Left cardiac atrium (tissue), 4 donors: ENCODE data around the gene IGSF21. TPM values are rescaled to one million over a fixed set of nuclear protein-coding genes. Genes with fewer than 3 reads are reported as not detected.

Experiments used
- ATAC-seq, 2 donors: fragments of 200-7000 bp; cut with Tn5 transposase; one replicate each; pipeline ENCODE4 v1.9.1; 2020; ENCODE audit warnings: mild to moderate bottlenecking in 2 of 2, moderate library complexity in 2 of 2
- DNase-seq: peaks from one replicate; pipeline ENCODE4 v3.0.0-alpha.2; 2020
- intact Hi-C, 2 donors: fragments of 100-400 bp; cut with DNase I; formaldehyde crosslinking; loops; one replicate each; pipeline versions ENCODE4 v1.14.1 to v1.15.1; 2022 to 2023
- total RNA-seq, 2 donors: library from RNA; stranded (reverse); fragmentation: NEBNext Ultra II Directional; extraction: Animal tissue kit (Norgen Biotek cat#: 25700); gene quantifications; one replicate each; pipeline ENCODE4 v1.2.1, GENCODE V29; 2021
- donor health status: DM: no; HTN: yes; CAD: no.
- donor health status: DM: no; HTN: yes; CAD: no; lungs with severe emphysema.
- donor health status: DM: yes; HTN: yes; CAD: no.
- donor health status: Dilated cardiomyopathy.

The IGSF21 gene
- total RNA-seq, 2 donors from 2014 or later = 1.0 to 3.0 TPM

DNA sequence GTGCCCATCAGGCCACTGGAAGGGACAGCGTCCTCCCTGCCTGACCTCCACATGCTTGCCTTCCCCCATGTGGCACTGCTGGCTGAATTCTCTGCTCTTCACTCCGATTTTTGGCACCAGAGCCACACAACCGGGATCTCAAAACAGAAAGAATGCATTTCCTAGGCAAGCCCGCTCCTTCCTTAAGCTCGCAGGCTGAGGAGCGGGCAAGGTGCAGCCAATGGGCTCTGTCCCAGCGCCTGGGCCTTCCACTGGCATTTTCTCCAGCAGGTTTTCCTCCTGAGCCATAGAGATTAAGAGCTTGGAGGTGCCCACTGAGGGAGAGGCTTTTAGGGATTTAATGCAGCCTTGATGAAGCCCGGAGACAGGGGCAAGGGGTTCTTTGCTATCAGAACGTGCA is 158.0 kb downstream of the IGSF21 start:
- intact Hi-C loops = no loop called here
- DNase-seq (no peak), ATAC-seq (no peak)

GRCh38 chr1:18266391-18266790 is 158.8 kb downstream of the IGSF21 start:
- no peak for DNase-seq
- intact Hi-C loops = no loop called here
- ATAC-seq = no peak

GRCh38 chr1:18271336-18271735 is 163.7 kb downstream of the IGSF21 start:
- intact Hi-C loops = no loop called here
- DNase-seq = no peak
- no peak for ATAC-seq

DNA sequence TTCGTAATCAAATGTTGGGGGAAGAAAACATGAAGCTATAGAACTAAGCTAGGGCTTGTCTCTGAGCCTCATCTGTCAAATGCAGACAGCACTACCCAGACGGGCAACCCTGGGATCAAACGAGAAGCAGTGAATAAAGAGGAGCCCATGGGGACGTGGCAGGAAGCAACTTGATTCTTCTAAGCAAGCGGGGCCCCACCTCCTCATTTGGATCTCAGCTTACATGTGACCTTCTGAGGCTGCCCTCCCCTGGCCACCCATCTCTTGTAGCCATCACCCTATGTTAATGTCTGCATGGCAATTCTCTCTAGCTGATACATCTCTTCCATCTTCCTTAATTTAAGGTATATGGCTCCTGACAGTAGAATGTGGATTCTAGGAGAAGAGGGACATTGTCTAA is 171.3 kb downstream of the IGSF21 start:
- intact Hi-C loops = no loop called here
- no peak for ATAC-seq
- DNase-seq = no peak

GRCh38 chr1:18279351-18280074 is 171.9 kb downstream of the IGSF21 start:
- ATAC-seq (no peak), DNase-seq (no peak)
- intact Hi-C loops = no loop called here

DNA sequence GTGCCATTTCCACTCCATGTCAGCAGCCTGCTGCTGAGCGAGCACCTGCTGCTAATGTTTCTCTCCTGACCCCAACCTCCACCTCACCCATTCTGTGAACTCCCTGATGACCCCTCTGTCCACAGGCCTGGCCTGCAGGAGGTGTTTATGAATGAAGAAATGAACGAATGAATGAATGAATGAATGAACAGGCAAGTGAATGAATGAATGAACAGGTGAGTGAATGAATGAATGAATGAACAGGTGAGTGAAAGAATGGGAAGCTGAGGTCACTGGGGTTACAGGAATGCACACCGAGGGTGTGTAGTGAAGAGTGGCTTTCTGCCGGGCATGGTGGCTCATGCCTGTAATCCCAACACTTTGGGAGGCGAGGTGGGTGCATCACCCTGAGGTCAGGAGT is 173.4 kb downstream of the IGSF21 start:
- intact Hi-C loops = no loop called here
- no peak for ATAC-seq
- no peak for DNase-seq

DNA sequence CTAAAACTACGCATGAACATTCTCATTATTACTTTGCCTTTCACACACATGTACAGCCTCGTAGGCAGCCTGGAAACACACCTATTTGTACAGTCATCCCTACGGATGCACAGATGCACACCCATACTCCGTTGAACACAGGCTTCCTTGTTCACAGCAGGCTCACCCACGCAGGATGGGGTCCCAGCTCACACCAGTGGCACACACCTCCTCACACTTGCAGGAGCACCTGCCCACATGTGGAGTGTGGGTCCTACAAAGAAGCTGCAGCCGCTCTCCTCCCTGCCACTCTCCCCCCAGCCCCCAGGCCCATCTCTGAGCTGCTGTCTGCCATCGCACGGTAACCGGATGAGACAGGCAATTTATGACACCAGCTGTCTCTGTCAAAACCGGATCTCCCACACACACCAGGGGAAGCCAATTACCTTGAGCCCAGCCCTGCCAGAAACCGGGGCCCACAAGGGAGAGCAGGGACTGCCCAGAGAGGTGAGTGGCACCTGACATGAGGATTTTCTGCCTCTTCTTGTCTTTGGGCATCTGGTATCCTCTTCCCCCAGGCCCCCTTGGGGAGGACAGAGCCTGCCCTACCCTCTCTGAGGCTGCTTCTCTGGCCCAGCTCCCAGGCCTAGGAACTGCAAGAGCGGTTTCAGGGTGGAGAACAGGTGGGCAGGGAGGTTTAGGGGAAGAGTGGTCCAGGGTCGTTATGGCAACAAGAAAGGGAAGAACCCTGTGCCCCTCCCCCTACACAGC is 175.4 kb downstream of the IGSF21 start:
- DNase-seq = no peak
- ATAC-seq = no peak
- intact Hi-C loops = no loop called here

GRCh38 chr1:18283601-18284385 is 176.2 kb downstream of the IGSF21 start:
- ATAC-seq (no peak), DNase-seq (no peak)
- intact Hi-C loops = no loop called here

DNA sequence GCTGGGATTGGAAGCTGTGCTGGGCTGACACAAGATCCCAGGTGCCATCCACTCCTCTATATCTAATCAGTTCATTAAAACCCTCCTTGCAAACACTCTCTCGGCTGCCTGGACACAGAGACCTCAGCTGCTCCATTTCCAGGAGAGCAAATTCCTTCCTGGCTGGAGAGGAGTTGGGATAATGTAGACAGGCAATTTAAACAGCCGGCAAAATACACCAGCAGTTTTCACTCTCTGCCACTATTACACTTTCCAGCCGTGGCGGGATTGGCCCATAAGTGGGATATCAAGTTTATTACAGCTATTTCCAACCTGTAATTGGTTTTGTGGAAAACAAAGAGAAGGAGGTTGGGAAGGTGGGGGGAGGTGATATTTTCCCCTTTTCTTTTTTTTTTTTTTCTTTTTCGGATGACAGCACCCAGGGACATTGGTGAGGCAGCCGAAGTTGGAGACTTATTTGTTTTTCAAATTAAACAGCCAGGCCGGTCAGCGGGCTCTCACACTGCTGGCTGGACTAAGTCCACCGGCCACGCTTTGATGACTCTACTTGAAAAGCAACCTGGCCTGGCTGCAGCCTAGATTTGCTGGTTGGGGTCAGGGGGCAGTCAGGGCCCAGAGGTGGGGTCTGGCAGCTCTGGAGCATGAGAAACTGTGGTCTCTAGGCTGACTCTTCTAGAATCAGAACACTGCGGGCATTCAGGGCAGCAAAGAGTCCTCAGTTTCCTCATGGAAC is 177.4 kb downstream of the IGSF21 start:
- DNase-seq = no peak
- intact Hi-C loops = no loop called here
- ATAC-seq = no peak

GRCh38 chr1:18285538-18285924 is 177.9 kb downstream of the IGSF21 start:
- intact Hi-C loops = no loop called here
- DNase-seq (no peak), ATAC-seq (no peak)

- intact Hi-C loops = no loop called here
- ATAC-seq = no peak
- DNase-seq = no peak
These were observed 181.1 kb downstream of the IGSF21 start for GRCh38 chr1:18288722-18289121.

- DNase-seq (no peak), ATAC-seq (no peak)
- intact Hi-C loops = no loop called here
These were observed 182.0 kb downstream of the IGSF21 start for GRCh38 chr1:18289597-18289996.

- intact Hi-C loops = no loop called here
- no peak for DNase-seq
- ATAC-seq = no peak
These were observed 183.3 kb downstream of the IGSF21 start for GRCh38 chr1:18290740-18291412.

- intact Hi-C loops = no loop called here
- ATAC-seq (no peak), DNase-seq (no peak)
These were observed 184.9 kb downstream of the IGSF21 start for GRCh38 chr1:18292531-18292930.

- ATAC-seq (no peak), DNase-seq (no peak)
- intact Hi-C loops = no loop called here
These were observed 185.7 kb downstream of the IGSF21 start for GRCh38 chr1:18293291-18293690.

GRCh38 chr1:18294437-18295176 is 187.0 kb downstream of the IGSF21 start:
- no peak for ATAC-seq
- intact Hi-C loops = no loop called here
- DNase-seq = no peak

DNA sequence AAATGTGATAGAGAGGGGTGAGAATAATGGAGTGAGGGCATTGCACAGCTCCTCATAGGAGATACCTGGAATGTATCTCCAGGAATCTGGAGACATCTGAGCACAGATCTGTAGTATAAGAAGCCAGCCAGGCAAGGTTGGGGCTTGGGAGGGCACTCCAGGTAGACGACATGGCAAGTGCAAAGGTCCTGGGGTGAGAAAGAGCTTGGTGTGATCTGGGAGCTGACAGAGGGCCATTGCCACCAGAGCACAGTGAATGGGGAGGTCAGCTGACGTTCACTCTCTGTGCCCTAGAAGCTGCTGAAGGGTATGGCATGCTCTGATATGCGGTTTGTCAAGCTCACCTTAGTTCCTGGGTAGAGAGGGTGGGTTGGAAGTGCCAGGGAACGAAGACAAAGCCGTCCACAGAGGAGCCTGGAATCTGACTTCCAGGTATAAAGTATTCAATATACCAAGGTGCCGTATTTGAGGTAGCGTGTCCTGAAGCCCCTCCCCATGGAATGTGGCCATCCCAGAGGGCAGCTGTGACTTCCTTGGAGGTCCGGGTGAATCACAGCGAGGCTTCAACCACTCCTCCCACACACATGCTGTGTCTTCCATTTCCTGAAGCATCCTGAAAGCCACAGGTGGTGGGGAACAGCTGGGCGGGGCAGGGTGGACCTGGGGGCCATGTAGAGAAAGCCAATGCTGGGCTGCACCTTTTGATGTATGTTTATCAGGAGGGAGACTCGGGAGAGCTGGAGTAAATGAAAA is 190.5 kb downstream of the IGSF21 start:
- ATAC-seq (no peak), DNase-seq (no peak)
- intact Hi-C loops = no loop called here
